PC-3 (cell line): ENCODE results near the gene CHL1. TPM values are rescaled to one million over a fixed set of nuclear protein-coding genes. Genes with fewer than 3 reads are reported as not detected.

Experiments
- ATAC-seq: fragments of 200-7000 bp; cut with Tn5 transposase; 2 replicates; pipeline ENCODE4 v1.9.1; 2020; ENCODE audit warnings: mild to moderate bottlenecking, moderate library complexity
- BruUV-seq: library from RNA; stranded (reverse); fragments of 400-500 nt; replicated peaks from 2 replicates; lab custom pipeline; 2021; lab: Mats Ljungman, UMichigan
- CTCF ChIA-PET: fragments of 300-600 bp; sonication (Branson Sonifier 250); formaldehyde crosslinking; loops from one replicate; lab custom pipeline; 2022; ENCODE audit warnings: antibody characterized with exemption; lab: Charles Lee
- POLR2A ChIA-PET: fragments of 300-600 bp; sonication (Branson Sonifier 250); formaldehyde crosslinking; loops from one replicate; lab custom pipeline; 2022; ENCODE audit warnings: antibody characterized with exemption; ENCODE audit not compliant: unreplicated experiment; lab: Charles Lee
- DNase-seq: peaks from one replicate; pipeline ENCODE4 v3.0.0-alpha.2; 2015
- H2AFZ ChIP-seq: fragments of 300-600 bp; sonication (generic); 2 replicates; pipeline ENCODE4 v1.6.0; 2016; ENCODE audit warnings: antibody characterized with exemption, low read length
- H3F3A ChIP-seq: fragments of 300-600 bp; sonication (generic); one replicate; pipeline ENCODE4 v1.6.0; 2017; ENCODE audit warnings: antibody characterized with exemption, low read length, control low read depth, mild to moderate bottlenecking; ENCODE audit not compliant: unreplicated experiment
- H3K27ac ChIP-seq: fragments of 300-600 bp; sonication (generic); 2 replicates; pipeline ENCODE4 v1.5.1; 2016; ENCODE audit warnings: mild to moderate bottlenecking, low read length
- H3K27me3 ChIP-seq: fragments of 300-600 bp; sonication (generic); 2 replicates; pipeline ENCODE4 v1.6.1; 2016; ENCODE audit warnings: low read length, mixed read lengths
- H3K36me3 ChIP-seq: fragments of 300-600 bp; sonication (generic); 2 replicates; pipeline ENCODE4 v1.6.1; 2016; ENCODE audit warnings: low read depth, mixed run types, low read length, mixed read lengths
- H3K4me1 ChIP-seq: fragments of 300-600 bp; sonication (generic); 2 replicates; pipeline ENCODE4 v1.5.1; 2016; ENCODE audit warnings: low read length; ENCODE audit not compliant: insufficient read depth
- H3K4me2 ChIP-seq: fragments of 300-600 bp; sonication (generic); 2 replicates; pipeline ENCODE4 v1.6.0; 2016; ENCODE audit warnings: low read length
- H3K4me3 ChIP-seq: fragments of 300-600 bp; sonication (generic); 2 replicates; pipeline ENCODE4 v1.5.1; 2016; ENCODE audit warnings: mild to moderate bottlenecking, low read length, mixed read lengths
- H3K79me2 ChIP-seq: fragments of 300-600 bp; sonication (generic); 2 replicates; pipeline ENCODE4 v1.6.1; 2017; ENCODE audit warnings: low read length, mixed read lengths
- H3K9ac ChIP-seq: fragments of 300-600 bp; sonication (generic); 2 replicates; pipeline ENCODE4 v1.6.0; 2016; ENCODE audit warnings: mild to moderate bottlenecking, low read length
- H3K9me2 ChIP-seq: fragments of 300-600 bp; sonication (generic); replicated peaks from 2 replicates; pipeline ENCODE4 v1.6.1; 2016; ENCODE audit warnings: mixed run types, low read length, mixed read lengths
- H3K9me3 ChIP-seq: fragments of 300-600 bp; sonication (generic); 2 replicates; pipeline ENCODE4 v1.6.1; 2016; ENCODE audit warnings: low read length, mixed read lengths
- H4K20me1 ChIP-seq: fragments of 300-600 bp; sonication (generic); 2 replicates; pipeline ENCODE4 v1.6.1; 2016; ENCODE audit warnings: low read length, mixed read lengths
- EZH2 ChIP-seq: fragments of 300-600 bp; sonication (generic); IDR thresholded peaks from one replicate; pipeline ENCODE4 v1.6.1; 2017; ENCODE audit warnings: antibody characterized with exemption, mild to moderate bottlenecking, low read length; ENCODE audit not compliant: unreplicated experiment
- EZH2phosphoT487 ChIP-seq: fragments of 300-600 bp; sonication (generic); IDR thresholded peaks from 2 replicates; pipeline ENCODE4 v1.6.1; 2018; ENCODE audit warnings: mild to moderate bottlenecking, antibody characterized with exemption, low read length, borderline replicate concordance
- intact Hi-C: fragments of 100-400 bp; cut with micrococcal nuclease; formaldehyde crosslinking; loops from 2 replicates; pipeline ENCODE4 v1.9.0; 2023
- total RNA-seq: library from RNA; depleted of rRNA; stranded (reverse); fragments of >200 nt; gene quantifications from 2 replicates; pipeline ENCODE4 v1.2.3, GENCODE V29; 2014
- TF ChIP-seq, protein P1 (sequence below): fragments of 300-600 bp; sonication (generic); conservative IDR thresholded peaks from 2 replicates; pipeline ENCODE4 v1.5.1; 2017; ENCODE audit warnings: antibody characterized with exemption, low read depth, mild to moderate bottlenecking, low read length

CHL1 gene
- total RNA-seq, 1 experiment from 2014 or later: not detected

DNA sequence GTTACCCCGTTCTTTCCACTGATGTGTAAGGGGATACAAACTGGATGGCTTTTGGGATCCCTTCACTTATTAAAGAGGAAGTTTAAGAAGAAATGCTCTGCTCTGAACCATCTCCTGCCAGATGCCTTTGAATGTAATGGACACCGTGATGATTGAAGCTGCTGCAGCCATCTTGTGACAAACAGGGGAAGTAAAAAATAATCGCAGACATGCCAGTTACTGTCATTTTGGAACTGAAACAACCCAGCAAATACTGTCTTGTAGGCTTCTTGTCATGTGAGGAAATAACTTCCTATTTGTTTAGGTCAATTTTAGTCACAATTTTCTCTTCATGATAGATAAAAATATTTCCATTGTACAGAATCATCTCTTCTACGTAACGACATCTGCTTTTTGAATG is 224.0 kb downstream of the CHL1 start:
- TF ChIP-seq EZH2: no peak
- TF ChIP-seq EZH2phosphoT487: no peak
- Histone ChIP-seq H3K79me2 (no peaks in the 10 kb centered on the region), H3K9me3 (no peaks in the 10 kb centered on the region), H3K4me2 (no peak overlapping the region), H3K4me3 (no peak overlapping the region), H3K9me2 (no peaks in the 10 kb centered on the region), H3K36me3 (no peaks in the 10 kb centered on the region), H3F3A (no peaks in the 10 kb centered on the region), H2AFZ (no peak overlapping the region; the same call in 1 of the 2 replicates), H3K27me3 (no peaks in the 10 kb centered on the region), H3K9ac (no peak overlapping the region), H3K4me1 (peaks cover 7% of the 10 kb centered on the region; the same call in 1 of the 2 replicates), H3K27ac (no peak overlapping the region), H4K20me1 (no peaks in the 10 kb centered on the region)
- DNase-seq (no peak), ATAC-seq (no peak)
- ChIA-PET CTCF (no interaction called here), POLR2A (no interaction called here)
- intact Hi-C loops: no loop called here
- BruUV-seq: no TSS peak

DNA sequence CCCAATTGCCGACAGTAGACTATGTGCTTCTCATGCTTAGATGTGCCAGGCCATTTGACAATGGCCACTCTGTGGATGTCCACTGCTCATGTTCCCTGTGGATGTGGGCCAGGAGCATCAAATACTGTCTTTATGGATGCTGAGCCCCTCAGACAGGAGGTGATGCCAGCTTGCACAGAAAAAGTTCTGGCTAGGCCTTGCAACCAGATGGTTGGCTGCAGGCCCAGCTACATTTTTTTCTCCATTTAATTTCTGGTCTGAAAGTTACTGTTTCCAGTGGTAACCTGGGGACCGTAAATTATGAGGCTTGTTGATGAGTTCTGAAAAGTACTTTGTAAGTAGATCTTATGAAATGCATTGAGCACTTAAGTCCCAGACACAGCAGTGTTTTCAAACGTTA is 228.5 kb downstream of the CHL1 start:
- no peaks in the 10 kb centered on the region for H3K79me2 ChIP-seq
- ChIA-PET CTCF (no interaction called here), POLR2A (no interaction called here)
- H3K27me3 ChIP-seq: no peaks in the 10 kb centered on the region
- peaks cover 37% of the 10 kb centered on the region for H3K4me1 ChIP-seq
- H3K9ac ChIP-seq: no peak overlapping the region
- TF ChIP-seq EZH2phosphoT487 (no peak), EZH2 (no peak)
- TF ChIP-seq, protein P1, sequence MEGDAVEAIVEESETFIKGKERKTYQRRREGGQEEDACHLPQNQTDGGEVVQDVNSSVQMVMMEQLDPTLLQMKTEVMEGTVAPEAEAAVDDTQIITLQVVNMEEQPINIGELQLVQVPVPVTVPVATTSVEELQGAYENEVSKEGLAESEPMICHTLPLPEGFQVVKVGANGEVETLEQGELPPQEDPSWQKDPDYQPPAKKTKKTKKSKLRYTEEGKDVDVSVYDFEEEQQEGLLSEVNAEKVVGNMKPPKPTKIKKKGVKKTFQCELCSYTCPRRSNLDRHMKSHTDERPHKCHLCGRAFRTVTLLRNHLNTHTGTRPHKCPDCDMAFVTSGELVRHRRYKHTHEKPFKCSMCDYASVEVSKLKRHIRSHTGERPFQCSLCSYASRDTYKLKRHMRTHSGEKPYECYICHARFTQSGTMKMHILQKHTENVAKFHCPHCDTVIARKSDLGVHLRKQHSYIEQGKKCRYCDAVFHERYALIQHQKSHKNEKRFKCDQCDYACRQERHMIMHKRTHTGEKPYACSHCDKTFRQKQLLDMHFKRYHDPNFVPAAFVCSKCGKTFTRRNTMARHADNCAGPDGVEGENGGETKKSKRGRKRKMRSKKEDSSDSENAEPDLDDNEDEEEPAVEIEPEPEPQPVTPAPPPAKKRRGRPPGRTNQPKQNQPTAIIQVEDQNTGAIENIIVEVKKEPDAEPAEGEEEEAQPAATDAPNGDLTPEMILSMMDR: no peak
- BruUV-seq: no TSS peak
- H3K27ac ChIP-seq: 0 out of 2 replicates have a peak overlapping the region, but pooled peaks have one; percentile 70
- no peaks in the 10 kb centered on the region for H3F3A ChIP-seq
- DNase-seq (no peak), ATAC-seq (no peak)
- H3K4me3 ChIP-seq: no peak overlapping the region
- intact Hi-C loops: no loop called here
- H3K36me3 ChIP-seq: no peaks in the 10 kb centered on the region
- H3K9me2 ChIP-seq: no peaks in the 10 kb centered on the region
- H4K20me1 ChIP-seq: no peaks in the 10 kb centered on the region
- H3K4me2 ChIP-seq: no peak overlapping the region
- no peak overlapping the region for H2AFZ ChIP-seq
- H3K9me3 ChIP-seq: no peaks in the 10 kb centered on the region; the same call in 1 of the 2 replicates

DNA sequence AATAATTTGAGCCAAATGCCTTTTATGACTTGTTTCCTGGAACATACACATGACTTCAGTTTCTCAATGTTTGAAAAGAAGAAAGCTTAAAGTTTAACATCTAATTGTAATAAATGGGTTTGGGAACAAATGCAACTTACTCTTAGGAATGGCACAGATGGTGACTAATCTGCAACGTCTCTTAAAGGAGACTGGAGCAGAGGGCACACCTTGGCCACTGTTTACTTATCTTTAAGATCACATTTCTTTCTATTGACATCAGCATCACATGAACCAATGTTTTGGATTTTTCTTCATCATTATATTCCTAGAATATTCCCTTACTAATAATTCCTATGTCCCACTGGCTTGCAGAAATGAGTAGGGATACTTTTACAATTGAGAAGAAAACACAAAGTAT is 229.5 kb downstream of the CHL1 start:
- DNase-seq (peak; percentile 76), ATAC-seq (no peak; the same call in 1 of the 2 replicates)
- Histone ChIP-seq H3K79me2 (no peaks in the 10 kb centered on the region), H3K9me3 (no peaks in the 10 kb centered on the region; the same call in 1 of the 2 replicates), H3K9ac (no peak overlapping the region), H3K27me3 (no peaks in the 10 kb centered on the region), H4K20me1 (no peaks in the 10 kb centered on the region), H3K27ac (peak overlapping the region; percentile 70), H3K4me3 (peak overlapping the region; percentile 28; the same call in 1 of the 2 replicates), H2AFZ (peak overlapping the region; percentile 33), H3K4me2 (peak overlapping the region; percentile 59), H3K9me2 (no peaks in the 10 kb centered on the region), H3F3A (no peaks in the 10 kb centered on the region), H3K4me1 (peaks cover 45% of the 10 kb centered on the region), H3K36me3 (no peaks in the 10 kb centered on the region)
- ChIA-PET POLR2A (no interaction called here), CTCF (no interaction called here)
- no peak for TF ChIP-seq EZH2
- TF ChIP-seq, protein P1: no peak
- no peak for TF ChIP-seq EZH2phosphoT487
- intact Hi-C loops: no loop called here
- BruUV-seq: no TSS peak
